ENCODE measurements around the gene COPG1.

Gene COPG1

DNA sequence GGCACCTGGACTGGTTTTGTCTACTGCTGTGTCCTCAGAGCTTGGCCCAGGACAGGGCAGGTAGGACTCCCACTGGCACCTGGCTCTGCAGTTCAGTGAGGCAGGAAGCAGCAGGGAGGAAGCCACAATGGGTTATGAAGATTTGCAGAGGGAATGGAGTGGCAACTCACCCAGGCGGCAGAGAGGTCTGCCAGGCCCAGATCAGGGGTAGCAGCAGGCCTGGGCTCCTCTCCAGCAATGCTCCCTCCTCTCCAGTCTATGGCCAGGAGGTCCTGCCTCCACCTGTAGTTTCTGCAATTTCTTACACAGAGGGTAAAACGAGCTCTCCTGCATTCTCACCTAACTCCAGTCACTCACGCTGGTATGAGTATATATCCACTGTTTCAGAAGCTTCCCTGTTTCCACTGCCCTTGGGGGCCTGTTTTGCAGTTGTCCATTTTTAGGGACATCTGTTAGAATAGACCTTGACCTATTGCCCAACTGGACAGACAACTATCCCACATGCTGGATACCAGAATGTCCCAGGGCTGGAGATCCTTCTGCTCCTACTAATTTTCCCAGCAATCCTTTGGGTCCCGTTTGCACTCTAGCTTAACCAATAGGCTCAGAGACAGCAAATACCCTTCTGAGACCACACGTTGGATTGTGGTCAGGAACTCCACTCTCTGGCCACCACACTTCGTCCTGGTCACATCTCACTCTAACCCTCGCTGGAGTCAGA is 64.4 kb downstream of the COPG1 start:
- TF ChIP-seq, protein P1, sequence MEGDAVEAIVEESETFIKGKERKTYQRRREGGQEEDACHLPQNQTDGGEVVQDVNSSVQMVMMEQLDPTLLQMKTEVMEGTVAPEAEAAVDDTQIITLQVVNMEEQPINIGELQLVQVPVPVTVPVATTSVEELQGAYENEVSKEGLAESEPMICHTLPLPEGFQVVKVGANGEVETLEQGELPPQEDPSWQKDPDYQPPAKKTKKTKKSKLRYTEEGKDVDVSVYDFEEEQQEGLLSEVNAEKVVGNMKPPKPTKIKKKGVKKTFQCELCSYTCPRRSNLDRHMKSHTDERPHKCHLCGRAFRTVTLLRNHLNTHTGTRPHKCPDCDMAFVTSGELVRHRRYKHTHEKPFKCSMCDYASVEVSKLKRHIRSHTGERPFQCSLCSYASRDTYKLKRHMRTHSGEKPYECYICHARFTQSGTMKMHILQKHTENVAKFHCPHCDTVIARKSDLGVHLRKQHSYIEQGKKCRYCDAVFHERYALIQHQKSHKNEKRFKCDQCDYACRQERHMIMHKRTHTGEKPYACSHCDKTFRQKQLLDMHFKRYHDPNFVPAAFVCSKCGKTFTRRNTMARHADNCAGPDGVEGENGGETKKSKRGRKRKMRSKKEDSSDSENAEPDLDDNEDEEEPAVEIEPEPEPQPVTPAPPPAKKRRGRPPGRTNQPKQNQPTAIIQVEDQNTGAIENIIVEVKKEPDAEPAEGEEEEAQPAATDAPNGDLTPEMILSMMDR (IDR thresholded peaks at IDR 0.05), result no peak

DNA sequence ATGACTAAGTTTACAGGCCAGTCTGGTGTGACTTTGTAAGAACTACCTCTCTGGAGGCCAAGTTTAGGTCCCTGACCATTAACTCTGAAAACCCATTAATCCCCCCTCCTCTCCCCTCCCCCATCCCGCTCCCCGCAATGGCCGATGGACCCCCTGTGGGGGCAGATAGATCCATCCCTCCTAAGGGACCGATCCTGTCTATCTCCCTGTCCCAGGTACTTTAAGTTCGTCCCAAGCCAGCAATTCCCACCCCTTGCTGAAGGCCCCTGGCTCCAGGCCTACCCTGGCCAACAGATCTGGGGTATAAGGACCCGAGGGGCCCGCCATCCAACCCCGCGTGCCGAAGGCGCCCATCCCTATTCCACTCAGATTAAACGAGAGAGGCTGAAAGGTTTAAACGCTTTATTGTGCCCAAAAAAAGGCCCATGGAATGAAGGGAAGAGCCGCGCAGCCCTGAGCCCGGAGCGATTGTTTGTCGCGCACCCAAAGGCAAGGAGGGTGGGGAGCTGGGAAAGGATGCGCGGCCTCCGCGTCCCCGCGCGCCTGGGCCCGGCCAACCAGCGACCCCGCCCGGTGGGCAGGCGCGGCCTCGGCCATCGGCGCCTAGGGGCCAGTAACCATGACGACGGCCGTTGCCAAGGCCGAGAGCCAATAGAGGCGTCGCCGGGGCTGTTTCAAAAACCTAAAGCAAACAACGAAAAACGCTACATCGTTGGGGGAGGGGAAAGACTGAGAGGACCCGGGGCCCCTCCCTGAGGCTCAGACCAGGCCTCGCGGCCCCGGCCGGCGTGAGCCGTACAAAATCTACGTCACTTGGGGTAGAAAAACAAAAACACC is 65.2 kb downstream of the COPG1 start:
- TF ChIP-seq, protein P1 (IDR thresholded peaks at IDR 0.05), result peak; percentile 25; the same call in 1 of the 2 replicates

DNA sequence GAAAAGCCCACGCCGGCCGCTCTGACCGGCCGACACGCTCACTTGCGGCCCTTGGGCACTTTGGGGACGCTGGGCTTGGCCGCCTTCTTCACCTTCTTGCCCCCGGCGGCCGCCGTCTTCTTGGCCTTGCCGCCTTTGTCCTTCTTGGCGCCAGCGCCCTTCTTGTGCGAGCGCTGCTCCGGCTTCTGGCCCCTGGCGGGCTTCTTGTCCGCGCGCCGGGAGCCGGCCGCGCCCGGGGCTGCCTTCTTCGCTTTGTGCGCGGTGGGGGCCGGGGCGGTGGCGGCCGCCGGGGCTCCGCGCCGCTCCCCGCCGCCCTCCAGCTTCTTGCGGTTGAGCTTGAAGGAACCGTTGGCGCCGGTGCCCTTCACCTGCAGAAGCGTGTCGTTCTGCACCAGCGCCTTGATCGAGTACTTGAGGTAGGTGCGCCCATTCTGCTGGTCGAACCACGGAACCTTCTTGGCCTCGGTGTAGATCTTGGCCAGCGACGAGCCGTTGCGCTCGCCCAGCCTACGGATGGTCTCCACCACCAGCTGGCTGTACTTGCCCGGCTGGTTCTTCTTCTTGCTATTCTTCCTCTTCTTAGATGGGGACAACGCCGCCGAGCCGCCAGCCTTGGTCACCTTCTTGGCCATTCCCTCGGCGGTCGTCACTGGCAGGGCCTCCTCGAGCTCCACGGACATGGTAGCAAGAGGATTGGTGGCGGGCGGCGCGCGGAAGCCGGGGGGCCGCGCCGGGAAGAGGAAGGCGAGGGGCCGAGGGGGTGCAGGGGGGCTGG is 66.0 kb downstream of the COPG1 start:
- TF ChIP-seq, protein P1 (IDR thresholded peaks at IDR 0.05), result no peak

DNA sequence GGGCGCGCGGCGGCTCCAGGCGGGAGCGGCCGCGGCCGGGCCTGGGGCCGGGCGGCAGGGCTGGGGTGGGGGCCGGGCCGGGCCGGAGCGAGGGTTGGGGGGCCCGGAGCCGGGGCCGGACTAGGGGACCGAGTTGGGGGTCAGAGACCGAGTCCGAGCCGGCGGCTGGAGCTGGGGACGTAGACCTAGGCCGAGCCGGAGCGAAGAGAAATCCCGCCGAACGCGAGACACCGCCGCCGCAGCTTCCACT is 66.5 kb downstream of the COPG1 start:
- TF ChIP-seq, protein P1 (IDR thresholded peaks at IDR 0.05), result no peak

DNA sequence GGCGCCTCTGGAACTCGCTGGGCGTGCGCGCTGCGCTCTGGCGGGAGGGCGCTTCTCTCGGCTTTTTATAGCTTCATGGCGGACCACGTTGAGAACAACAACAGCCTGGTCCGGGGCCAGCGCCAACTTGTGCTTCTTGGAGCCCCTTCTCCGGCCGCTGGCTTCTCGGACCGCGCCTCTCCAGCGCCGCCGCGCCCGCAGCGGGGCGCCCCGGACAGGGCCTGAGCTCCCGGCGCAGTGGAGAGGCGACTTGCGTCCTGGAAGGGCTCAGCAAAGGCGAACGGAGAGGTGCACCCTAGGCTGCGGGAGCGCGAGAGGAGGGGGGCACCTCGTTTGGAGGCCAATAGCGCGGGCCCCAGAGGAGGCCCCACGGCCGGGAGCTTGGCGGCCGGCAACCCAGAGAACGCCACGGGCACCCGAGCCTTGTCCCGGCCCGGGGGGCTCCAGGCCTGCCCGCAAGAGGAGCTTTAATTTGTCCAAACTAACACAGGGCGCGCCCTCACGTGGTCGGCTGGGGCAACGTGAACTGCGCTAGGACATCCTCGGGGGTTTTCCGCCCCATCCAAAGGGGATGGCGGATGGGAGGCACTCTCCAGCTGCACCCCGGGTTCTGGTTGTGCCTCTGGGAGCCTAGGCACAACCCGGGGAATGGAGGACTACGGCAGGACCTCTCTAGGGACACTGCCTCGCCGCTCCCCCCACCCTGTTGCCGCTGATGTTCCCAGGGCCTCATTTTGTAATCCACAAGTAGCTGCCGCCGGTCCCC is 67.0 kb downstream of the COPG1 start:
- TF ChIP-seq, protein P1 (IDR thresholded peaks at IDR 0.05), result peak; percentile 93

DNA sequence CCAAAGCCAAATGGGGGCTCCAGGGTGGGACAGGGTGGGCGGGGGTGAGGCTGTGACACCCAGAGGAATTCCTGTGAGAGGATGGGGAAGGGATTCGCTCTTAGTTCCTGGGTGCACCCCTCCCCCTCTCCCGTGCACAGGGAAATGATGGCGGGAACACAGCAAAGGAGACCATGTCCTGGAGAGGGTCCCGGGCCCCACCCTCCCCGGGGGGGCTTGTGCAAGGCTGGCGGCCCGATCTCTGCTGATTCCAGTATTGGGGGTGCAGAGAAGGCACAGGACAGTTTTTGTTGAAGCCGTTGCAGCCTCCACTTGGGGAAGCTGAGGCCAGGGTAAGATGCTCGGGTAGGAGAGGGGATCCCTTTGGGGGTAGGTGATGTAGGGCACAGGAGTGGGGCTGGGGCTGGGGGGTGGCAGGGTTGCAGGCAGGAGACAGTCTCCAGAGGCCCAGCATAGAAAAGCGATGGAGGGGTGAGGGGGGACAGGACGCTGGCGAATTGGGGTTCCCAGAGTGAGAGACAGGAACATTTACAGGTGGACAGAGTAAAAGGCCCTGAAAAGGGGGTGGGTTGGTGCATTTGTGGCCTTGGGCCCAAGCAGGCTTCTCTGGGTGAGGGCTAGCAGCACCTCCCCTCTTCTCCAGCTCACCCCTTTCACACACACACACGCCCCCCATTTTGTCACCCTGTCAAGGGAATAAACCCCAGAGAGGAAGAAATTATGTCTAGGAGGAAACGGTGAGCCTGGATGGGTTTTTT is 67.8 kb downstream of the COPG1 start:
- TF ChIP-seq, protein P1 (IDR thresholded peaks at IDR 0.05), result no peak
